HEK293T (cell line): ENCODE data around the gene MBD4.

ENCODE experiments used
- CTBP1 ChIP-seq: fragments of 450-650 bp; IDR thresholded peaks from 2 replicates; pipeline ENCODE4 v1.6.1; 2016; ENCODE audit warnings: borderline replicate concordance
- FOXA1 ChIP-seq: fragments of 450-650 bp; IDR thresholded peaks from 2 replicates; pipeline ENCODE4 v1.6.1; 2016; ENCODE audit warnings: mild to moderate bottlenecking
- FOXM1 ChIP-seq: fragments of 450-650 bp; IDR thresholded peaks from 2 replicates; pipeline ENCODE4 v1.6.1; 2017; ENCODE audit warnings: mild to moderate bottlenecking, borderline replicate concordance
- SP1 ChIP-seq: fragments of 450-650 bp; IDR thresholded peaks from 2 replicates; pipeline ENCODE4 v1.6.1; 2017
- SUZ12 ChIP-seq: fragments of 450-650 bp; IDR thresholded peaks from 2 replicates; pipeline ENCODE4 v1.6.1; 2016; ENCODE audit warnings: mild to moderate bottlenecking
- ZNF384 ChIP-seq: fragments of 450-650 bp; IDR thresholded peaks from 2 replicates; pipeline ENCODE4 v1.6.1; 2016

DNA sequence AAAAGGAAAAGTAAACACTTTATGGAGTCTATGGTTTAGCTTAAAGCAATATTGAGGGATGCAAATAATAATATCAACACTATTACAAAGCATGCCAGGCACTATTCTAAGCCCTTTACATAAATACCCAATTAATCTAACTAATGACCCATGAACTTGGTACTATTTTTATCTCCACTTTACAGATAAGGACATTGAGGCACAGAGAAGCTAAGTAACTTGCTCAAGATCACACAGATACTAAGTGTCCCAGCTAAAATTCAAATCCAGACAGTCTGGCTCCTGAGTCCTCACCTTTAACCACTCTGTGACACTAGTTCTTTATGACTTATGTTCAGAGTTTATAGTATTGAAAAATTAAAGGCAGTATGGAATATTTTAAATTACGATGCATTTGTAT, 5.6 kb downstream of the MBD4 start:
- no peak for TF ChIP-seq FOXA1
- no peak for TF ChIP-seq SUZ12
- no peak for TF ChIP-seq CTBP1
- no peak for TF ChIP-seq SP1
- no peak for TF ChIP-seq ZNF384
- no peak for TF ChIP-seq FOXM1
